ENCODE results near the gene USP13. TPM values are rescaled to one million over a fixed set of nuclear protein-coding genes. Genes with fewer than 3 reads are reported as not detected.
"Not testable (repeated sequence)": the region's sequence is repeated elsewhere in the genome, so short reads cannot be mapped to it uniquely, and the experiment has no call there.

Gene USP13
- polyA plus RNA-seq, 1 experiment, result 15.2 TPM

DNA sequence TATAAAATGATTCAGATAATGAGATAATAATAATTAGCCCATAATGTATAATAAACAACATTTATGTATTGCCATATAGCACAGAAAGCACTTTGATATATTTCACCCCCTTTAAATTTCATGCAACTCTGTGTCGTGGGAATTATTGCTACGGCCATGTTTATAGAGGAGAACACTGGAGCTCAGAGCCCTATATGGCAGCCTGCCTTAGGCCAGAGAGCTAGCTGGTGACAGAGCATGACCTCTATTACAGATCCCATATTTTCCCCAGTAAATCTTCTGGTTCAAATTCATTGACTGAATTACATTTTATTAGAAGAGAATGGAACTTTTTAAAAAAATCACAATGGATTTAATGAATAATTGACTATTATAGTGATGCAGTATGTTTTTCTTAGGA is 25.0 kb downstream of the USP13 start:
- DNase-seq (ENCODE audit: low read depth, low spot score), result no peak
- no peak overlapping the region for H3K27ac ChIP-seq (ENCODE audit: low read depth, low read length)
- TF ChIP-seq, protein P1, sequence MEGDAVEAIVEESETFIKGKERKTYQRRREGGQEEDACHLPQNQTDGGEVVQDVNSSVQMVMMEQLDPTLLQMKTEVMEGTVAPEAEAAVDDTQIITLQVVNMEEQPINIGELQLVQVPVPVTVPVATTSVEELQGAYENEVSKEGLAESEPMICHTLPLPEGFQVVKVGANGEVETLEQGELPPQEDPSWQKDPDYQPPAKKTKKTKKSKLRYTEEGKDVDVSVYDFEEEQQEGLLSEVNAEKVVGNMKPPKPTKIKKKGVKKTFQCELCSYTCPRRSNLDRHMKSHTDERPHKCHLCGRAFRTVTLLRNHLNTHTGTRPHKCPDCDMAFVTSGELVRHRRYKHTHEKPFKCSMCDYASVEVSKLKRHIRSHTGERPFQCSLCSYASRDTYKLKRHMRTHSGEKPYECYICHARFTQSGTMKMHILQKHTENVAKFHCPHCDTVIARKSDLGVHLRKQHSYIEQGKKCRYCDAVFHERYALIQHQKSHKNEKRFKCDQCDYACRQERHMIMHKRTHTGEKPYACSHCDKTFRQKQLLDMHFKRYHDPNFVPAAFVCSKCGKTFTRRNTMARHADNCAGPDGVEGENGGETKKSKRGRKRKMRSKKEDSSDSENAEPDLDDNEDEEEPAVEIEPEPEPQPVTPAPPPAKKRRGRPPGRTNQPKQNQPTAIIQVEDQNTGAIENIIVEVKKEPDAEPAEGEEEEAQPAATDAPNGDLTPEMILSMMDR (IDR thresholded peaks at IDR 0.05; ENCODE audit: low read depth, low read length), result no peak
- POLR2A ChIA-PET, result no interaction called here
- H3K27me3 ChIP-seq (ENCODE audit: control insufficient read depth, insufficient read depth, low read length), result no peaks in the 10 kb centered on the region
- H3K4me3 ChIP-seq (ENCODE audit: low read depth, low read length), result no peak overlapping the region
- H3K9me3 ChIP-seq (ENCODE audit: control insufficient read depth, insufficient read depth, low read length), result no peaks in the 10 kb centered on the region
- CTCF ChIA-PET, result no interaction called here

DNA sequence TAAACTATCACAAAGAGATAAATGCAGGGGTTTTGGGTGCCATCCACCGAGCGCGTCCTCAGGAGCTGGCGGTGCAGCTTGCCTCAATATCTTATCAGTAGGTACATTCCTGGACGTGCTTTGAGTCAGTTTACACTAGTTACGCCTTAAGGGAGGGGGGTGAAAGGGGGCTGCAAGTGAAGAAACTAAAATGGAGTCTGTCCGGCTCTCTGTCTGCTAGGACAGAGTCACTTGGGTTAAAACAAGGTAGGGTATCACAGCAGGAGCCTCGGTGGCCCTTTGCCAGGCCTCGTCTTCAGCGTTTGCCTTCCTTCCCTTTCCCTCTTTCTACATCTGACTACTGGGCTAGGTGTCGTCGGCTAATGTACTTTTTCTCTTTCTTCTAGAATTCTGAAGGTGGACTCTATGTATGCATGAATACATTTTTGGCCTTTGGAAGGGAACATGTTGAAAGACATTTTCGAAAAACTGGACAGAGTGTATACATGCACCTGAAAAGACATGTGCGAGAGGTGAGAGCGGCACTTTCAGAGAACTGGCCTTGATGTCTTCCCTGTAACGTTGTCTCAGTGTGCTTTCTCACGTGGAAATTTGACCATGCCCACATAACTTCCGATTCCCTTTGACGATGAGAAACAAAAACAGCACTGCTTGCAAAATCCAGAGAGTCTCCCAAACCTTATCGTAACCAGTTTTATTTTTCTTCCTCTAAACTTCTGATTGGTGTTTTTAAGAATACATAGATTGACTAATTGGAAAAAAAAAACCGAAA is 28.8 kb downstream of the USP13 start:
- TF ChIP-seq, protein P1 (IDR thresholded peaks at IDR 0.05; ENCODE audit: low read depth, low read length), result no peak
- Histone ChIP-seq H3K9me3 (ENCODE audit: control insufficient read depth, insufficient read depth, low read length) (no peaks in the 10 kb centered on the region), H3K4me3 (ENCODE audit: low read depth, low read length) (no peak overlapping the region), H3K27ac (ENCODE audit: low read depth, low read length) (no peak overlapping the region), H3K27me3 (ENCODE audit: control insufficient read depth, insufficient read depth, low read length) (no peaks in the 10 kb centered on the region)
- ChIA-PET CTCF (interaction anchor here (1.0 kb wide), 1 partner anchor 21 kb away, joined by 3 read pairs; no protein-coding TSS in a partner anchor), POLR2A (no interaction called here)
- no peak for DNase-seq (ENCODE audit: low read depth, low spot score)

GRCh38 chr3:179682426-179683080 is 29.7 kb downstream of the USP13 start:
- Histone ChIP-seq H3K27ac (ENCODE audit: low read depth, low read length) (no peak overlapping the region), H3K27me3 (ENCODE audit: control insufficient read depth, insufficient read depth, low read length) (no peaks in the 10 kb centered on the region), H3K9me3 (ENCODE audit: control insufficient read depth, insufficient read depth, low read length) (no peaks in the 10 kb centered on the region), H3K4me3 (ENCODE audit: low read depth, low read length) (no peak overlapping the region)
- TF ChIP-seq, protein P1 (IDR thresholded peaks at IDR 0.05; ENCODE audit: low read depth, low read length), result no peak
- DNase-seq (ENCODE audit: low read depth, low spot score), result no peak
- CTCF ChIA-PET, result interaction anchor here (1.0 kb wide), 1 partner anchor 22 kb away, joined by 3 read pairs; no protein-coding TSS in a partner anchor
- POLR2A ChIA-PET, result no interaction called here

DNA sequence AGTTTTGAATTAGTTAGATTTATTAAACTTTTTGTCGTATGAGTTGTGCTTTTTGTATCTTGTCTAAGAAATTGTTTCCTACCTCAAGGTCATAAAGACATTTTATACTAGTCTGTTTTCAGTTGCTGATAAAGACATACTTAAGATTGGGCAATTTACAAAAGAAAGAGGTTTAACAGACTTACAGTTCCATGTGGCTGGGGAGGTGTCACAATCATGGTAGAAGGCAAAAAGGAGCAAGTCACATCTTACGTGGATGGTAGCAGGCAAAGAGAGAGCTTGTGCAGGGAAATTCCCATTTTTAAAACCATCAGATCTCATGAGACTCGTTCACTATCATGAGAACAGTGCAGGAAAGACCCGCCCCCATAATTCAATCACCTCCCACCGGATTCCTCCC is 30.4 kb downstream of the USP13 start:
- CTCF ChIA-PET; DNase-seq (ENCODE audit: low read depth, low spot score); H3K4me3 ChIP-seq (ENCODE audit: low read depth, low read length); POLR2A ChIA-PET; H3K27ac ChIP-seq (ENCODE audit: low read depth, low read length); H3K27me3 ChIP-seq (ENCODE audit: control insufficient read depth, insufficient read depth, low read length); H3K9me3 ChIP-seq (ENCODE audit: control insufficient read depth, insufficient read depth, low read length): not testable (repeated sequence)

DNA sequence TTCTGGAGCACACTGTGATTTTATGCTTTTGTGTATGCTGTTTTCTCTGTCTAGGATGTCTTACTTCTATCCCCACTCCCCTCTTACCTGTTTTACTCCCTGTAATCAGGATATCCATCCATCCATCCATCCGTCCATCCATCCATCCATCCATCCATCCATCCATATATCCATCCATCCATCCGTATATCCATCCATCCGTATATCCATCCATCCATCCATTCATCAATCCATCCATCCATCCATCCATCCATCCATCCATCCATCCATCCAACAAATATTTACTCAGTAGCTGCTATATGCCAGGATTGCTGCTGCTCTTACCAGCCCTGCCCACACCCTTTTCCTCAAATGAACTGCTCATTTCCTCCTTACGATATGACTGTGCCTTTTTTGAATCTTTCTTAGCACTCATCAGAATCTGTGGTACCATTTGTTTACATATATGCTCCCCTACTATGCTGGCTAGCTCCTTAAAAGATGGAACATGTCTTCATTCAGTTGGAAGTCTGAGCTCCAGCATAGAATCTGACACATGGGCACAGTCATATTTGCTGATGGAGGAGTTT is 35.2 kb downstream of the USP13 start:
- H3K4me3 ChIP-seq (ENCODE audit: low read depth, low read length), result no peak overlapping the region
- no peak overlapping the region for H3K27ac ChIP-seq (ENCODE audit: low read depth, low read length)
- ChIA-PET CTCF (no interaction called here), POLR2A (no interaction called here)
- no peaks in the 10 kb centered on the region for H3K9me3 ChIP-seq (ENCODE audit: control insufficient read depth, insufficient read depth, low read length)
- H3K27me3 ChIP-seq (ENCODE audit: control insufficient read depth, insufficient read depth, low read length), result no peaks in the 10 kb centered on the region
- DNase-seq (ENCODE audit: low read depth, low spot score), result no peak
- TF ChIP-seq, protein P1 (IDR thresholded peaks at IDR 0.05; ENCODE audit: low read depth, low read length), result no peak

Measured in AG04450 (cell line).